Cardiac septum (tissue), 1 donor: ENCODE measurements around the gene VPS13C. TPM values are rescaled to one million over a fixed set of nuclear protein-coding genes. Genes with fewer than 3 reads are reported as not detected.

Source experiments
- DNase-seq: peaks from one replicate; pipeline ENCODE4 v3.0.0-alpha.2; 2020; ENCODE audit warnings: low spot score
- intact Hi-C: fragments of 100-400 bp; cut with DNase I; formaldehyde crosslinking; loops from one replicate; pipeline ENCODE4 v1.14.0; 2022
- total RNA-seq: library from RNA; stranded (reverse); fragmentation: NEBNext Ultra II Directional; extraction: Animal tissue kit (Norgen Biotek cat#: 25700); gene quantifications from one replicate; pipeline ENCODE4 v1.2.1, GENCODE V29; 2021
- donor health status: DM: no; HTN: no; CAD: no.

Gene VPS13C
- total RNA-seq, 1 donor from 2014 or later, result 35.2 TPM

GRCh38 chr15:61832223-61832622 is 228.0 kb downstream of the VPS13C start:
- no peak for DNase-seq
- intact Hi-C loops, result loop anchor here (5.0 to 10.0 kb wide), 3 partner anchors 917 to 1325 kb away; no protein-coding TSS in a partner anchor

DNA sequence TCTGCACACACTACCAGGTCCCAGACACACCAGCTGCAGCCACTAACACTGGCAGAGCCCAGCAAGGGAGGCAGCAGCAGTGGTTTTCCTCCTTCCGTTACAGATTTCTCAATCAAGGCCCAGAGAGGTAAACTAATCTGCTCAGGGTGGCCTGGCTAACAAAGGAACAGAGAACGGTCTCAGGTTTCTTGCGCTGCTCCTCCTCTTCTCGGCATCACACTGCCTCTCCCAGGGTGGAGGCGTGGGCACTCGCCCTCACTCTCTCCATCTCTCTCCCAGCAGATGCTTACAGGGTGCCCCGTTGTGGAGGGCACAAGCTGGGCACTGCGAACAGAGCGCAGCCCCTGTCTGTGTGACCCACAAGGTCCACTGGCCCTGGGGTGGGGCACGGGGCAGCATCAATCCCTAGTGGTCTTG is 228.7 kb downstream of the VPS13C start:
- DNase-seq, result no peak

GRCh38 chr15:61830536-61831330 is 229.5 kb downstream of the VPS13C start:
- DNase-seq, result no peak
- intact Hi-C loops, result loop anchor here (5.0 to 10.0 kb wide), 3 partner anchors 916 to 1323 kb away; no protein-coding TSS in a partner anchor

More for the DNA sequence above, 228.7 kb downstream of the VPS13C start:
- intact Hi-C loops, result loop anchor here (5.0 to 10.0 kb wide), 3 partner anchors 917 to 1324 kb away; no protein-coding TSS in a partner anchor

- intact Hi-C loops, result no loop called here
- no peak for DNase-seq
Observed at GRCh38 chr15:61829514-61829889, 230.7 kb downstream of the VPS13C start.

DNA sequence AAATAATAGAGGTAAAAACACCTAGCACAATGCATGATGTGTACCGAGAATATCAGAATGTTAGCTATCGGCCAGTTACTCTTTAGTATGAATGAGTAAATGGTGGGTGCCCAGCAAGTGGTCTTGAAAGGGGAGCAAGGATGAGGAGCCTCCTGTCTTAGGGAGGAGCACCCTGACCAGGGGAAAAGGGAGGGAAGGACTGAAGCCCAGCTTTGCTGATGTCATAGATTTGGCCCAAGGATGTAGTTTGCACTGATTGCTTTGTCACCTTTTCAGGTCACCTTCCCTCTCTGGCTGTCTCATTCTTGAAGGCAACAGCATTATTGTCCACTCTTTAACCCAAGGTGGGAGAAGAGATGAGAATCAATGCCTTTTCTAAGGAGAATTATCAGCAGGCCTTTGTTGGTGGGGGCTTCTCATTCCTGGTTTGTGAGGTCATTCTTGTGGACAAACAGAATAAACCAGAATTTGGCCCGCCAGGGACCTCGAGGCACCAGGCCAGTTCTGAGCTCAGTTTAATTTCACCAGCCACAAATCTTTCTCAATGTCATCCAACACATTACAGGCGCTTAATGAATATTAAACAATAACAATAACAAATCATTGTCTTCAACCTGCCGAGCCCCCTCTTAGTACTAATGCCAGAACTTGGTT is 231.3 kb downstream of the VPS13C start:
- no peak for DNase-seq
- intact Hi-C loops, result no loop called here

GRCh38 chr15:61828008-61828407 is 232.2 kb downstream of the VPS13C start:
- DNase-seq, result no peak

GRCh38 chr15:61827131-61827530 is 233.1 kb downstream of the VPS13C start:
- intact Hi-C loops, result no loop called here
- DNase-seq, result no peak

More at GRCh38 chr15:61828008-61828407, 232.2 kb downstream of the VPS13C start:
- intact Hi-C loops, result no loop called here

DNA sequence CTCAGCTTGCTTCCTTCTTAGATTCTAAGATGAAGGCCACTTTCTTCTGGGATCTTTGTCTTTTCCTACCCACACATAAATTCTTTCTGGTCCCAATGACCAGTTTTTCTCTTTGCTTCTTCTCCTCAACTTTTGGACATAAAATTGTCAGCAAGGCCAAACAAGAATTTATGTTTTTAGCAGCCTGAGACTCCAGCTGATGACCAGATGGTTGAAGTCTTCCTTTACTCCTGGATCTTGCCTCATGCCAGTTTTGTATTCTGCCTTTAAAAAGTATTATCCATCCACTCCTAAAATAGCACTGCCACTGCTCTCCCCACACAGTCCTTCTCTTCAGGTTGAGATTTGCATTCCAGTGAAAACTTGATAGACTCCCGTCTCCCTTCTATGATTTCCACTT is 236.0 kb downstream of the VPS13C start:
- intact Hi-C loops, result no loop called here
- no peak for DNase-seq

DNA sequence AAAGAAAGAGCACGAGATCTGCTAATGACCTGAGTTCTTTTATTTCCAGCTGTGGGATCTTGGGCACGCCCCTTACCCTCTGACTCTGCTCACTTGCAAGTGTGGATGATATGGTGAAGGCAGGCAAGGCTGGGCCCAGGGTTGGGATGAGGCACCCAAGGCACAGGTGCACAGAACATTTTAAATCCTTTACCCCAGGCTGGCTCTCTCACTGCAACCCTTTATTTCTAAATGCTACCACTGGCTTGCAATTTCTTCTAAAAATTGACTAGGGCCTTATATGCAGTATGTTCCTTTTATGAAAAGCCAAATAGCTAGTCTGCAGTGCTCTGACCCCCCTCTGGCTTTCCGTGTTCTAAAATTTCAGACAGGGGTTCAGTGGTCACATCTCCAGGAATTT is 237.7 kb downstream of the VPS13C start:
- DNase-seq, result no peak
- intact Hi-C loops, result no loop called here

GRCh38 chr15:61820951-61821350 is 239.3 kb downstream of the VPS13C start:
- no peak for DNase-seq
- intact Hi-C loops, result no loop called here

DNA sequence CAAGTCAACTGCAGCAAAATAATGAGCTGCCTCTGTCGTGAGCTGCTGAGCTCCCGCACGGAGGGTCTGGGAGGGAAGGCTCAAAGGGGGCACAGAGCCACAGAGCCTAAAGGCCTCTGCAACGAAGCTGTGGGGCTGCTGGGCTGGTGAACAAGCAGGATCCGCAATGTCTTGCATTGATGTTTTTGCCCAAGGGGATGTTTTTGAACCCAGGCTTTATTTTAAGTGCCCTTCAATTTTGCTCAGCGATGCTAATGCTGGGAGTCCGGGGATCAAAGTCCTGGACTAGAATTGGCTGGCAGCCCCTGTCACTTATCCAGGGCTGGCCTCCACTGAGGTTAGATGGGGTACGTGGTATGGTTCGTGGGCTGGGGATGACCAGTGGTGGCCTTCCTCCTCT is 240.0 kb downstream of the VPS13C start:
- no peak for DNase-seq
- intact Hi-C loops, result no loop called here

DNA sequence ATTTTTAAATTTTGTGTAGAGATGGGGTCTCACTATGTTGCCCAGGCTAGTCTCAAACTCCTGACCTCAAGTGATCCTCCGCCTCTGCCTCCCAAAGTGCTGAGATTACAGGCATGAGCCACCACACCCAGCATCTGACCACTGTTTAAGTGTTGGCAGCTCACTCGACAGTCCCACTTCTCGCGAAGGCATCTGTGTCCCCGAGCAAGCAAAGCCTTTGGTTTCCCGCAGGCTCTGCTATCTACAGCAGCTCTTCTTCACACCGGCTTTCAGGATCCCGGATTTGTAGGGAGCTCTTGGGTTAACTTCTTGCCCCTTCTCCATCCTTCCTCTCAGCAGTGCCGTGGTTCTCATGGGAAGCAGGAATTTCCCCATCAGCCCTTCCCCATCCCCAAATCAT is 240.9 kb downstream of the VPS13C start:
- intact Hi-C loops, result no loop called here
- DNase-seq, result no peak

GRCh38 chr15:61818801-61819200 is 241.4 kb downstream of the VPS13C start:
- no peak for DNase-seq
- intact Hi-C loops, result no loop called here

GRCh38 chr15:61816856-61817255 is 243.4 kb downstream of the VPS13C start:
- no peak for DNase-seq
- intact Hi-C loops, result no loop called here

GRCh38 chr15:61815356-61816083 is 244.7 kb downstream of the VPS13C start:
- DNase-seq, result no peak
- intact Hi-C loops, result no loop called here

DNA sequence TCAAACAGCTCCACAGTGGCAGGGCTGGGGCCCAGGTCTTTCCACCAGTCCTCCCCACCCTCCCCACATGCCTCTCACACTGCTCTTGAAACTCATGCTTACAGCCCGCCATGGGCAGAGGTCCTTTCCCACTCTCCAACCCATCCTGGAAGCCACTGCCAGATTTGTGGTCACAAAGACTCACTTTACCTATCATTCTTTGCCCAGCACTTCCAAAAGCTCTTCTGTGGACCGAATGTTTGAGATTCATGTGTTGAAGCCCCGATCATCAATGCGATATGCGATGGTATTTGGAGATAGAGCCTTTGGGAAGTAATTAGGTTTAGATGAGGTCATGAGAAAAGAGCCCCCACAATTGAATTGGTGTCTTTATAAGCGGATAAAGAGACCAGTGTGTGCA is 247.8 kb downstream of the VPS13C start:
- no peak for DNase-seq
- intact Hi-C loops, result no loop called here

DNA sequence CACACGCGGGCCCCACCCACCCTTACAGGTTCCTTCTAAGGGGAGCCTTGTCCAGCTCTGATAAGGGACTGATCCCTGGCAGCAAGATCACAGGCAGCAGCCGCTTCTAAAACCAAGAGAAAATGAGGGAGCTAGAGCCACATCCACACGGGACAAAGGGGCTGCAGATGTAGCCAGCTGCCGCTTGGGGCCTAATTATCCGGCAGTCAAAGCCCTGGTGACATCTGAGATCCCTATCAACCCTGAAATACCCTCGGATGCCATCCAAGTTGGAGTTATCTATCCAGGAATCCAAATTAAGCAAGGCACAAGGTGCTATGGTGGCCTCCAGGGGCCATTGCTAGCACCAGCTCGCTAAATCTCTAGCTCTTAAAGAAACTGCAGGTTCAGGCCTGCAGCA is 248.3 kb downstream of the VPS13C start:
- intact Hi-C loops, result no loop called here
- no peak for DNase-seq

DNA sequence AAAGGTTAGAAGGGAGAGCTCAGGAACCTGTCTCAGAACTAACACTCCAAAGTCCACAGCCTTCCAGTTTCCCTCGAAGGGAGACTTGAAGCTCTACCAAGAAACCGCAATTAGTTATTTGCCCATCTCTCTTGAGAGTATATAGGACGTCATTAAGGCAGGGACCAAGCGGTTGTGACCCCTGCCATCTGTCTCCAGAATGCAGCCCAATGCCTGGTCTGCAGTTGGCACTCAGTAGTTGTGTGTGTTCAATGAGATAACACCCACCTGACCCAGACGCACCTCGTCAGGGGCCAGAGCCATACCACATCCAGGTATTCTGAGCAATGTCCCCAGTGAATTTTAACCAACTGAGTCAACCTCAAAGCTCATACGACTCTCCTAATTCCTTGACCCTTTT is 251.0 kb downstream of the VPS13C start:
- no peak for DNase-seq
- intact Hi-C loops, result no loop called here

DNA sequence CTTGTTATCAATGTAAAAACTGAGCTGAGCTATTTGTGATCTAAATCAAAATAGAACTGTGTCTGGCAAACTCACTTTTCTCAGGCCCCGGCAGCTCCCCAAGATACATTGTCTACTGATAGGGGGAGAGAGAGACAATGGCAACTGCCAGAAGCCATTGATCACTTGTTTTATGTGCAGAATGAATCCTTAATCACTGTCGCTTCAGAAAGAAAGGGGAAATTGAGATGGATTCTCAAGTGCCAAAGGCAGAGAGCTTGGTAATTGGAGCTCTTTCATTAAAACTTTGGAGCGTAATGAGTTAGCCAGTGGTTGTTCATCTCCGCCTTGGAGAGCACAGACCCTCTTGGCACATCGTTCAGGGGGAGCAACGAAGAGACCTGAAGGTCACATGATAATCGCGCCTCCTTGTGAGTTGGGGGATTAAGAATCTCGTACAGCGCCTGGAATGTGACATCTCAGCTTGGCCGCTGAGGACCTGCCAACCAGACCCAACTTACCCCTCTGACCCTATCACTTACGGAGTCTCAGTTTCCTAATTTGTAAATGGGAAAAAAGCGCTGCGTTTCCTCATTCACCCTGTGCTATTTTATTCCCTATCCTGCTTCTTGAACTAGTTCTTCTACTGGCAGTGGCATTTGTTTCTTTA is 252.8 kb downstream of the VPS13C start:
- DNase-seq, result no peak
- intact Hi-C loops, result no loop called here
